Astrocyte (in vitro differentiated cells and primary cell): ENCODE data around the gene TRERF1. TPM values are rescaled to one million over a fixed set of nuclear protein-coding genes. Genes with fewer than 3 reads are reported as not detected.

ENCODE experiments used
- DNase-seq: peaks from one replicate; pipeline ENCODE4 v3.0.0-alpha.2; 2010; ENCODE audit warnings: low read depth
- FAIRE-seq: peaks from 2 replicates; lab custom pipeline; 2011; peaks lifted over from hg19 to GRCh38; lab: Jason Lieb, UNC
- H2AFZ ChIP-seq: 2 replicates; pipeline ENCODE4 v1.6.0; 2012; ENCODE audit warnings: low read depth, low read length, inconsistent platforms
- H3K27ac ChIP-seq: 2 replicates; pipeline ENCODE4 v1.5.1; 2011; ENCODE audit warnings: low read depth, low read length, inconsistent platforms
- H3K27me3 ChIP-seq: 2 replicates; pipeline ENCODE4 v1.6.0; 2011; ENCODE audit warnings: low read length, inconsistent platforms; ENCODE audit not compliant: insufficient read depth
- H3K36me3 ChIP-seq: 2 replicates; pipeline ENCODE4 v1.5.1; 2011; ENCODE audit warnings: low read length, inconsistent platforms; ENCODE audit not compliant: insufficient read depth
- H3K4me1 ChIP-seq: 2 replicates; pipeline ENCODE4 v1.5.1; 2011; ENCODE audit warnings: low read length, inconsistent platforms; ENCODE audit not compliant: insufficient read depth
- H3K4me2 ChIP-seq: 2 replicates; pipeline ENCODE4 v1.6.0; 2012; ENCODE audit warnings: low read length, inconsistent platforms
- H3K4me3 ChIP-seq: 2 replicates; pipeline ENCODE4 v1.5.1; 2011; ENCODE audit warnings: low read depth, mild to moderate bottlenecking, low read length, inconsistent platforms; ENCODE audit not compliant: insufficient read depth
- H3K79me2 ChIP-seq: 2 replicates; pipeline ENCODE4 v1.6.0; 2012; ENCODE audit warnings: mild to moderate bottlenecking, low read length, inconsistent platforms; ENCODE audit not compliant: insufficient read depth
- H3K9ac ChIP-seq: 2 replicates; pipeline ENCODE4 v1.6.0; 2012; ENCODE audit warnings: mild to moderate bottlenecking, low read length, inconsistent platforms
- H3K9me3 ChIP-seq: 2 replicates; pipeline ENCODE4 v1.5.1; 2012; ENCODE audit warnings: low read depth, mild to moderate bottlenecking, low read length, inconsistent platforms; ENCODE audit not compliant: insufficient read depth
- H4K20me1 ChIP-seq: 2 replicates; pipeline ENCODE4 v1.6.0; 2012; ENCODE audit warnings: low read length, inconsistent platforms; ENCODE audit not compliant: insufficient read depth
- H3K27ac Mint-ChIP-seq: one replicate; pipeline ENCODE4 v1.8.0; 2021; ENCODE audit warnings: mild to moderate bottlenecking, mixed read lengths; ENCODE audit not compliant: unreplicated experiment
- H3K27me3 Mint-ChIP-seq: one replicate; pipeline ENCODE4 v1.8.0; 2021; ENCODE audit warnings: low read depth, mixed read lengths; ENCODE audit not compliant: unreplicated experiment
- H3K36me3 Mint-ChIP-seq: one replicate; pipeline ENCODE4 v1.8.0; 2021; ENCODE audit warnings: low read depth, mixed read lengths; ENCODE audit not compliant: unreplicated experiment
- H3K4me1 Mint-ChIP-seq: one replicate; pipeline ENCODE4 v1.8.0; 2021; ENCODE audit warnings: low read depth, mixed read lengths; ENCODE audit not compliant: unreplicated experiment
- H3K4me3 Mint-ChIP-seq: one replicate; pipeline ENCODE4 v1.8.0; 2021; ENCODE audit warnings: mild to moderate bottlenecking, moderate library complexity, mixed read lengths; ENCODE audit not compliant: unreplicated experiment
- H3K9me3 Mint-ChIP-seq: one replicate; pipeline ENCODE4 v1.8.0; 2021; ENCODE audit warnings: mild to moderate bottlenecking, mixed read lengths; ENCODE audit not compliant: unreplicated experiment
- EZH2 ChIP-seq: IDR thresholded peaks from 2 replicates; pipeline ENCODE4 v1.6.1; 2012; ENCODE audit warnings: mild to moderate bottlenecking, low read length, inconsistent platforms; ENCODE audit not compliant: insufficient read depth
- total RNA-seq: library from RNA; stranded (reverse); gene quantifications from 2 replicates; pipeline ENCODE4 v1.2.1, GENCODE V29; 2021
- TF ChIP-seq, protein P1 (sequence below): IDR thresholded peaks from 2 replicates; pipeline ENCODE4 v1.5.1; 2011; ENCODE audit warnings: low read depth, mild to moderate bottlenecking, inconsistent platforms, low read length, moderate library complexity; ENCODE audit not compliant: insufficient read depth

Gene TRERF1
- total RNA-seq, 1 donor from 2014 or later, result 8.6 TPM

- Histone ChIP-seq H3K4me2 (no peak overlapping the region), H3K27ac (no peak overlapping the region), H3K9ac (no peak overlapping the region), H4K20me1 (no peaks in the 10 kb centered on the region), H3K4me3 (no peak overlapping the region), H3K79me2 (no peaks in the 10 kb centered on the region), H3K36me3 (peaks cover 20% of the 10 kb centered on the region), H3K4me1 (peaks cover 3% of the 10 kb centered on the region), H3K9me3 (no peaks in the 10 kb centered on the region), H2AFZ (no peak overlapping the region), H3K27me3 (no peaks in the 10 kb centered on the region)
- H3K9me3 Mint-ChIP-seq, result no peaks in the 10 kb centered on the region
- peaks cover 35% of the 10 kb centered on the region for H3K36me3 Mint-ChIP-seq
- H3K27me3 Mint-ChIP-seq, result peaks cover 3% of the 10 kb centered on the region
- H3K27ac Mint-ChIP-seq, result no peak overlapping the region
- FAIRE-seq (no peak), DNase-seq (no peak)
- no peak for TF ChIP-seq EZH2
- peak overlapping the region; percentile 36 for H3K4me3 Mint-ChIP-seq
- H3K4me1 Mint-ChIP-seq, result peaks cover 7% of the 10 kb centered on the region
Observed at GRCh38 chr6:42257614-42258013, 194.1 kb downstream of the TRERF1 start.

GRCh38 chr6:42257063-42257462 lies 194.7 kb downstream of the TRERF1 start:
- no peak for TF ChIP-seq EZH2
- TF ChIP-seq, protein P1, sequence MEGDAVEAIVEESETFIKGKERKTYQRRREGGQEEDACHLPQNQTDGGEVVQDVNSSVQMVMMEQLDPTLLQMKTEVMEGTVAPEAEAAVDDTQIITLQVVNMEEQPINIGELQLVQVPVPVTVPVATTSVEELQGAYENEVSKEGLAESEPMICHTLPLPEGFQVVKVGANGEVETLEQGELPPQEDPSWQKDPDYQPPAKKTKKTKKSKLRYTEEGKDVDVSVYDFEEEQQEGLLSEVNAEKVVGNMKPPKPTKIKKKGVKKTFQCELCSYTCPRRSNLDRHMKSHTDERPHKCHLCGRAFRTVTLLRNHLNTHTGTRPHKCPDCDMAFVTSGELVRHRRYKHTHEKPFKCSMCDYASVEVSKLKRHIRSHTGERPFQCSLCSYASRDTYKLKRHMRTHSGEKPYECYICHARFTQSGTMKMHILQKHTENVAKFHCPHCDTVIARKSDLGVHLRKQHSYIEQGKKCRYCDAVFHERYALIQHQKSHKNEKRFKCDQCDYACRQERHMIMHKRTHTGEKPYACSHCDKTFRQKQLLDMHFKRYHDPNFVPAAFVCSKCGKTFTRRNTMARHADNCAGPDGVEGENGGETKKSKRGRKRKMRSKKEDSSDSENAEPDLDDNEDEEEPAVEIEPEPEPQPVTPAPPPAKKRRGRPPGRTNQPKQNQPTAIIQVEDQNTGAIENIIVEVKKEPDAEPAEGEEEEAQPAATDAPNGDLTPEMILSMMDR, result no peak

GRCh38 chr6:42255050-42255449 lies 196.7 kb downstream of the TRERF1 start:
- no peak overlapping the region for H3K4me3 ChIP-seq
- H3K9me3 ChIP-seq, result no peaks in the 10 kb centered on the region
- H3K9me3 Mint-ChIP-seq, result no peaks in the 10 kb centered on the region
- peaks cover 1% of the 10 kb centered on the region for H3K27me3 Mint-ChIP-seq
- H3K27me3 ChIP-seq, result no peaks in the 10 kb centered on the region
- H3K27ac Mint-ChIP-seq, result no peak overlapping the region
- no peak overlapping the region for H3K4me3 Mint-ChIP-seq
- FAIRE-seq, result no peak
- H2AFZ ChIP-seq, result no peak overlapping the region
- H4K20me1 ChIP-seq, result no peaks in the 10 kb centered on the region
- H3K4me1 ChIP-seq, result peaks cover 11% of the 10 kb centered on the region
- H3K36me3 ChIP-seq, result peaks cover 23% of the 10 kb centered on the region
- no peak for DNase-seq
- no peaks in the 10 kb centered on the region for H3K79me2 ChIP-seq
- H3K4me1 Mint-ChIP-seq, result peaks cover 17% of the 10 kb centered on the region
- no peak overlapping the region for H3K27ac ChIP-seq
- peaks cover 37% of the 10 kb centered on the region for H3K36me3 Mint-ChIP-seq
- no peak for TF ChIP-seq EZH2
- TF ChIP-seq, protein P1, result no peak
- H3K4me2 ChIP-seq, result no peak overlapping the region
- H3K9ac ChIP-seq, result no peak overlapping the region

More at GRCh38 chr6:42257063-42257462, 194.7 kb downstream of the TRERF1 start:
- Histone ChIP-seq H4K20me1 (no peaks in the 10 kb centered on the region), H3K4me2 (no peak overlapping the region), H3K27ac (no peak overlapping the region), H3K36me3 (peaks cover 23% of the 10 kb centered on the region), H3K79me2 (no peaks in the 10 kb centered on the region), H3K27me3 (no peaks in the 10 kb centered on the region), H2AFZ (no peak overlapping the region), H3K9ac (no peak overlapping the region), H3K4me3 (no peak overlapping the region), H3K9me3 (no peaks in the 10 kb centered on the region), H3K4me1 (peaks cover 8% of the 10 kb centered on the region)
- no peaks in the 10 kb centered on the region for H3K9me3 Mint-ChIP-seq
- DNase-seq (no peak), FAIRE-seq (no peak)
- peaks cover 39% of the 10 kb centered on the region for H3K36me3 Mint-ChIP-seq
- H3K4me3 Mint-ChIP-seq, result no peak overlapping the region
- H3K4me1 Mint-ChIP-seq, result peaks cover 12% of the 10 kb centered on the region
- peaks cover 3% of the 10 kb centered on the region for H3K27me3 Mint-ChIP-seq
- H3K27ac Mint-ChIP-seq, result no peak overlapping the region
